NT2/D1 (cell line): Measurements from ENCODE around the gene TIMM50.

Experiments
- SUZ12 ChIP-seq: IDR thresholded peaks from 2 replicates; pipeline ENCODE4 v1.6.1; 2011; ENCODE audit not compliant: insufficient read length, insufficient read depth; ENCODE audit errors: extremely low read depth
- YY1 ChIP-seq: IDR thresholded peaks from 2 replicates; pipeline ENCODE4 v1.6.1; 2011; ENCODE audit not compliant: insufficient read length, insufficient read depth
- ZNF274 ChIP-seq: IDR thresholded peaks from 2 replicates; pipeline ENCODE4 v1.6.1; 2011; ENCODE audit warnings: mild to moderate bottlenecking, low read depth, low read length

DNA sequence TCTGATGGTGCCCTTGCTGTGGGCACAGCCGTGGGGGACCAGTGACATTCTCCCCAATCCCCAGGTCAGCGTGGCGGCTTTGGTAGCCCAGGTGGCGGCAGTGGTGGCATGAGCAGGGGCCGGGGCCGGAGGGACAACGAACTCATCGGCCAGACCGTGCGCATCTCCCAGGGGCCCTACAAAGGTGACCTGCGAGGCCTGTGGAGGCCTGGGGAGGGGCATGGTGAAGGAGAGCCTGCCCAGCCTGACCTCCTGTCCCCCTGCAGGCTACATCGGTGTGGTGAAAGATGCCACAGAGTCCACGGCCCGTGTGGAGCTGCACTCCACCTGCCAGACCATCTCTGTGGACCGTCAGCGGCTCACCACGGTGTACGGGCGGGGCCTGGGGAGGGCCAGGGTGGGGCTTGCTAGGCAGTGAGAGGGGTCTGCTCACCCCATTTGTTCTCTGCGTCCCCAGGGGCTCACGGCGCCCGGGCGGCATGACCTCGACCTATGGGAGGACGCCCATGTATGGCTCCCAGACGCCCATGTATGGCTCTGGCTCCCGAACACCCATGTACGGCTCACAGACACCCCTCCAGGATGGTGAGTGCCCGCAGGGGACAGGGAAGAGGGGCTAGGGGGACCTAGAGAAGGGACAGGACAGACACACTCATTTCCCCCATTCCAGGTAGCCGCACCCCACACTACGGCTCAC lies 7.7 kb upstream of the TIMM50 start:
- TF ChIP-seq SUZ12 = no peak
- TF ChIP-seq YY1 = no peak
- no peak for TF ChIP-seq ZNF274
